Dedifferentiated amniotic fluid mesenchymal stem cell (primary cell): Measurements from ENCODE around the gene NT5DC1.
"Not testable (repeated sequence)": the region's sequence is repeated elsewhere in the genome, so short reads cannot be mapped to it uniquely, and the experiment has no call there.

ENCODE experiments used
- DNase-seq: peaks from one replicate; pipeline ENCODE4 v3.0.0-alpha.2; 2016; ENCODE audit errors: extremely low spot score

NT5DC1 gene

DNA sequence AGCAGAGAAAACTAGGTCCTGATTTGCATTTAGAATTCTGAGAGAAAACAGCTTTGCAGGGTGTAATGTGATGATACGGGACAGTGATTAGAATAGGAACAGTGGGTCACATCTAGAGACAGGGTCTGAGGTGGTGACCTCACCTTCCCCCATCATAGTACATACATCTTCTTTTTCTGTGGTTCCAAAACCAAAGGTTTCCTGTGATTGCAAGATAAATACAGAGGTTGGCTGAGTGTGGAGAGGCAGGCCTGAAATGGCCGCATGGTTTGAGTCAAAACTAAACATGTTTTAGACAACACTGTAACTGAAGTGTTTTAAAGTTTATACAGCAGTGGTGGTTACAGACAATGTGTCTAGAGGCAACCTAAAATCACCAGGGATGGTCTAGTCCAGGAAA, 10.4 kb upstream of the NT5DC1 start:
- DNase-seq, result no peak

DNA sequence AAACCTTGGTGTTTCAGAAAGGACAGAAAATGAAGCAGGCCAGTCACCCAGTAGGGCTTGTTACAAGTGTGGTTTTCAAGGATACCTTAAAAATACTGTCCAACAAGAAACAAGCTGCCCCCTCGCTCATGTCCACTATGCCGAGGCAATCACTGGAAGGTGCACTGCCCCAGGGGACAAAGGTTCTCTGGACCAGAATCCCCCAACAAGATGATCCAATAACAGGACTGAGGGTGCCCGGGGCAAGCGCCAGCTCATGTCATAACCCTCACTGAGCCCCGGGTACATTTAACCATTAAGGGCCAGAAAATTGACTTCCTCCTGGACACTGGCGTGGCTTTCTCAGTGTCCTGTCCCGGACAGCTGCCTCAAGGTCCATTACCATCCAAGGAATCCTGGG, 6.6 kb upstream of the NT5DC1 start:
- no peak for DNase-seq

DNA sequence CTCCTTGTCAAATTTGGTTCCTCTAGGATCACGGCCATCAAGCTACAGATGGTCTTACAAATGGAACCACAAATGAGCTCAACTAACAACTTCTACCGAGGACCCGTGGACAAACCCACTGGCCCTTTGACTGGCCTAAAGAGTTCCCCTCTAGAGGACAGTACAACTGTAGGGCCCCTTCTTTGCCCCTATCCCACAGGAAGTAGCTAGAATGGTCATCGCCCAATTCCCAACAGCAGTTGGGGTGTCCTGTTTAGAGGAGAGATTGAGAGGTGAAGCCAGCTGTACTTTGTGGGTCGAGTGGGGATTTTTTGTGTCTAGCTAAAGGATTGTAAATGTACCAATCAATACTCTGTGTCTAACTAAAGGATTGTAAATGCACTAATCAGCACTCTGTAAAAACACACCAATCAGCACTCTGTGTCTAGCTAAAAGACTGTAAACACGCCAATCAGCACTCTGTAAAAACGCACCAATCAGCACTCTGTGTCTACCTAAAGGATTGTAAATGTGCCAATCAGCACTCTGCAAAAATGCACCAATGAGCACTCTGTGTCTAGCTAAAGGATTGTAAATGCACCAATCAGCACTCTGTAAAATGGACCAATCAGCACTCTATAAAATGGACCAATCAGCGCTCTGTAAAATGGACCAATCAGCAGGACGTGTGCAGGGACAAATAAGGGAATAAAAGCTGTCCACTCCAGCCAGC, 4.4 kb upstream of the NT5DC1 start:
- not testable (repeated sequence) for DNase-seq

DNA sequence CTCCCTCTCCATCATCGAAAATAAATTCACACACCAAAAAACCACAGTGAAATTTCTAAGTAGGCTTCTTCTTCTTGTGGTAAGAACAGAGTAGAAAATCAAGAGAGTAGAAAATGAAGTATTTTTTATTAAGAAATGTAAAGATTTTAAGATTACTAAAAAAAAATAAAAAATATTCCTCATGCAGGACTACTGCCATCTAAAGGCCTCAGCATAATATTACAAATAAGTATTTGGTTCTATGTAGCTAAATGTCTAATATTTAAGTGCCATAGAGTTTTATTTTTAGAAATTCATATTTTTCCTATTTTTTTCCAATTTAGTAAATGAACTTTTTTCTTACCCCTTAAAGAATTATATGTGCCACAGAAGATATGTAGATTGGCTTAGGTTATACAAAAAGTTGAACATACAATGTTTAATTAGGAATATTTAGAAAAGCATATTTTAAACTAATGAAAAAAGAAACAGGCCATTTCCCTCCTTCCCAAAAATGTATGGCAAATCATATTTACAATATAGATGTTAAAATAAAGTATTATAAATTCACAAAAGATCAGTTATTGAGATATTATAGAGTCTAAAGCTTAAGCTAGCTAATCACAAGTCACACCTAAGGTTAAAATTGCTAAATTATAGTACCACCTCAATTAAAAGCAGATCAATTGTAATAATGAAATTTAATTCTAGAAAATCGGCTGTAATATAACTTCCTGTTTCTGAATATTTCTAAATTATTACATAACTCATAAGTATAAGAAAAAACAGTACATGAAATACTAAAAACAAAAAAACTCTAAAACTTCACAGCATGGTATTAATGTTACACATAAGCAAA, 3.5 kb upstream of the NT5DC1 start:
- DNase-seq, result peak; percentile 49

DNA sequence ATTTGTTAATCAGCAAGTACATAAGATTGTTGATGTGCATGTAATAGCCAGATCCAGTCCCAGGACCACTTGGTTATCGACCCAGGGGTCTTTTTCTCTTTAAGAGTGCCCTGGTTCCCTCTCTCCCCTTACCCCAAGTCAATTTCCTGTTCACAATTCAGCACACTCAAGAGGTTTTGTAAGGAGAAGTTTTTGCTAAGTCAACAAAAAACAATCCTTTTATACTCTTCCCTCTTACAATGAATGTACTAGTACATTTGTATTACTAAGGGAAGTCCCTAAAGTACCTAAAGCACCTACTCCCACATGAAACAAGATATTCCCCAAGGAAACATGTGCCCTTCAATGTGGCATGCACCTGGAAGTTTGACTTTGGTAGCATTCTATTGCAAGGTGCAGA, 1.6 kb upstream of the NT5DC1 start:
- DNase-seq, result no peak

DNA sequence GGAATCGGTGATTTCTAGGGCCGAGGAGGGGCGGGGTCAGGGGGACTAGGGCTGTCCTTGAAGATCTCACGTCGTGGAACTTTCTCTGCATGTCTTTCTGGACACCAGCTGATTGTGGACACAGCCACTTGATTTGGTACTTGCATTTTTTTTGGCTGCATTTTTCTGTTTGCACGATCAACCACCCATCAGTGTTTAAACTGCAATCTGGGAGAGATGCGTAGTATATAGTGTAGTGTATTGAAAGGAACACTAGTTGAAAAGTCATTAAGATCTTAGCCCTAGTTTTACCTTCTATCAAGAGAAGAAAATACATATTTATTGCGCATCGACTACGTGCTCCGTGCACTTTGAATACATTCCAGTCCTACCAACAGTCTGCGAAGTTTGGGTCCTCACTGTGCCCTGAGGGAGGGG, 657 bp downstream of the NT5DC1 start:
- no peak for DNase-seq

DNA sequence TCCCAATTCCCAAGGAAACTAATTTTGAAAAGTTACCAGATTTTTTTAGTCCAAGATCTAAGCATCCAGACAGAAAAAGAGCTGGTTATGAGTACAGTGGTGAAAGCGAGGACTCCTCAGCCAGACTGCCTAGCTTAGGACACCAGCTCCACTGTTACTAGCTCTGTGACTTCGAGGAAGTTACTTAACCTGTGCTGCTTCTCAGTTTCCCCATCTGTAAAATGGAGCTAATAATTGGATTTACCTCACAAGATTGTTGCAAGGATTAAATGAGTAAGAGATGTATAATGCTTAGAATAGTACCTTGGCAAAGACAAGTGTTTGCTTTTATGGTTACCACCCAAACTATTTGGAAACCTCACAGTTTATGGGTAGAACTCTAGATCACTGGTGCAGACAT, 1.1 kb downstream of the NT5DC1 start:
- DNase-seq, result no peak

DNA sequence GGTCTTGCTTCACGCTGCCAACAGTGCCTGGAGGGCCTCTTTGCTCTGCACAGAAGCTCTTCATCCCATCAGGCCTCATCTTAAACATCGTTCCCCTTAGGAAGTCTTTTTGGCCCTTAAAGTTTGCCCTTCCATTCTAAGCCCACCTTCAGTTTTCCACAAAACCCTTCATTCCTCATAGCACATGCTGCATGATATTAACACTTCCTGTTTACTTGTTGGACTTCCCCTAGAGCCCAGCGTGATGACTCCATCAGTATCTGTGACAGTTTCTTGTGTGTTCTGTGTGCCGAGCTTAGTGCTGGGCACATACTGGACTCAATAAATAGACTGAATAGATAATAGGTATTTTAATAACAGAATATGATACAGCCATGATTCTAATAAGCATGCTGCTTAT, 2.2 kb downstream of the NT5DC1 start:
- no peak for DNase-seq

DNA sequence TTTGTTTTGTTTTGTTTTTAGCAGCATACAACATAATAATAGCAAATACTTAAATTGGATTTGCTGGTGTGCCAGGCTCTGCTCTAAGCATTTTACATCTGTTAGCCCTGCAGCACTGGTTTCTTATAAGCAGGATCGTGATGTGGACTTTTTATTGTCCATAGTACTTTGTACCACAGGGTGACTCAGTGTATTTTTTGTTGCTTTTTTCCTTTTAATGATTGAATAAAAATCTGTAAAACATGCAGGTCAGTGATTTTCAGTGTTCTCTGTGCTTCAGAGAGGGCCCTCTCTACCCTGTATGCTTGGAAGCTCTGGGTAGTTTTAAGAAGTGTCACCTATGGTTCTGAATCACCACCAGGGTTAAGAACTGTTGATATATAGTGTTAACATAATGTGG, 4.0 kb downstream of the NT5DC1 start:
- DNase-seq, result no peak

DNA sequence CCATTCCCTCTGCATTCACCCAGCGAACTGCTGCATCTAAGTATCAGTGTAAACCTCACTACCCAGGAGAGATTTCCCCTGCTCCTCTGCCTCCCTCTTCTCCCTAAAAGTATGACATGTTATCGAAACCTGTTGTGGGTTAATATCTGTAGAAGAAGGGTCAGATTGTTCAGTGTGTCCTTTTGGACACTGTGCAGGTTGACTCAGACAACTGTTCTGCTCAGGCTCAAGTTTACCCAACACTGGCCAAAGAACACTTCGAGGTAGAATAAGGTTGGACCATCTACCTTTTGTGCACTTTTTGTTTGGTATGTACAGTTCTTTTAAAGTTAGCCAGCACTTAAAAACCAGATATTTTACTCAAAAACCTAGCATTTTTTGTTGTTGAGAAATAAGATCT, 4.6 kb downstream of the NT5DC1 start:
- DNase-seq, result no peak

DNA sequence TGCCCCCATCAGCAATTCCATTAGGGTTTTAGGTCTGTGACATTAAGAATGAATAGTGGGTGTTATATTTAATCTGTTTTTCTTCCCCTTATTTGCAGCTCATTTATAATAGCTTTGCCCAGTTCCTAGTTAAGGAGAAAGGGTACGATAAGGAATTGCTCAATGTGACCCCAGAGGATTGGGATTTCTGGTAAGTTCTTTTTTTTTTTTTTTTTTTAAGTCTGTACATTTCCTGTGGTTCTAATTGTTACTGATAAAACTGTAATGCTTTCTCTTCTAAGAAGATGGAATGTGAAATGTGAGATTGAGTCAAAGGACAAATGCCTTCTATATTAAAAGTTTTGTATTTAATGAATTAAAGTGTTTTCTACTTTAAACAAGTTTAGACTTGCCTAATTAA, 5.5 kb downstream of the NT5DC1 start:
- no peak for DNase-seq

DNA sequence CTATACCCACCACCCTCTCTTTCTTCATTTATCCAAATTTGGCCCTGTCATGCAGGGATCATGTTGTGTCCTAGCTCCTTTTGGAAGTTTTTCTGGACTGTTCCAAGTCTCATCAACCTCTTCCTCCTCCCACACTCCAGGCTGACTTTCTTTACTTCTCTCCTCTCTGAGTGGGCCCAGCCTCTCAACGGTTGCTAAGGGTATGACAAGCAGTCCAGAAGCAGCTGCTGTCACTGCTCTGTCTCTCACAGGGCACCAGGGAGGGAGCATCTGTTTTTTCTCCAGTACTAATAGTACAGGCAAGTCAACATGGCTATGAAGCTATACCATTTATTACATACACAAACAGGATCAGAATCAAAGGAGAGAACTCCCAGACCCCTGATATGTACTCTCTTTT, 8.2 kb downstream of the NT5DC1 start:
- no peak for DNase-seq

DNA sequence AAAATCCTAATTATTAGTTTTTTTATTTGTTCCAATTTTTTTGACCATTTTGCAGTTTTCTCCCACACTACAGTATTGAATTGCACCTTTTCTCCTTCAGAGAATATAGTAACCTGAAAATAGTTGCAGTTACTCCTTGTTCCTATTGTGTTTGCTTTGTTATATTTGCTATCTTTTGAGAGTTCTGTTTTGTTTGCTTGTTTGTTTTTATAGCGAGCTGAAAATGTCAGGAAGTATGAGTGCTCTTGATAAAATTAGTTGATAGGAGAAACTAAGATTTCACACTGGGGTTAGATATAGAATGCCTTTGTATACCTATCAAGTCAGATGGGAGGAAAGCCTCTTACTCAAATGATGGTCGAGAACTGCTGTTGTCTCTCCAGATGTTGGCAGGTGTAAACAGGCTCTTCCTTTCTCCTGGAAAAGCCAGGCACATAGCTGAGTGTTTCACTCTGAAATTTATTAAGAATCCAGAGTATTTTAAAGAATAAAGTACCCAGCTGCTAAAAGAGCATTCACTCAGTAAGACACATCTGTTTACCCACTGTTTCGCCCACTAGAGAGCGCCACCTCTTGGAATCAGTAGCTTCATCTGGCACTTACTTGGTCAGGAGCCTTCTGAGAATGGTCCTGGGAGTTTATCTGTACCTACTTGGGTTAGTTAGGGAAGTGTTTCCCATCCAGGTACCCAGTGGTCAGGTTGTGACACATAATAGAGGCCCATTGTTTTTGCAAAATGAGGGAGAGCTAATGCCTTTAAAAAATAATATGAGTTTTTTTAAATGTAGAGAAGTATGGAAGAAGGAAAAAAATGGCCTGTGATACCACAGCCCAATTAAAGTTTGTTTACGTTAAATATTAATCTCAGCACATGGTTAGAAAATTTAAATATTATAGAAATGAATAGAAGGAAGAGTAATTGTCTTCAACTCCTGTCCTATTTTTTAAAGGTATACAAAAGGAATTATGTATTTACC, 11.2 kb downstream of the NT5DC1 start:
- no peak for DNase-seq

DNA sequence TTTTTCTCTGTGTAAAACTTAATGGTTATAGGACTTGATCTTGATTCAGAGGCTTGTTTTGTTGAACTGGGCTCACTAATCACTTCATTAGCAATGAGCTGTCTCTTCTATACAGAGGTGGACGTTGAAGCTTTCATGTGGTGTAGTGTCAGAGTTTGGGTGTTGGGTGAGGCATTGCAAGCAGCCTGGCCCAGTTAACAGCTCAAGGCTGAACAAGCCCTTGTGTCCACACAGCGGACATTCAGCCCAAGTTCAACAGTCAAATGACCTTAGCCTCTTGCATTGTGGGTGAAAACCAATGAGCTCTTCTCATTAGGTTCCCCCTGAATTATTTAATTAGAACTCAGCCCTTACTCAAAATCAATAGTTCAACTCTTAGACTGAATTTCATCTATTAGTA, 12.7 kb downstream of the NT5DC1 start:
- DNase-seq, result no peak

DNA sequence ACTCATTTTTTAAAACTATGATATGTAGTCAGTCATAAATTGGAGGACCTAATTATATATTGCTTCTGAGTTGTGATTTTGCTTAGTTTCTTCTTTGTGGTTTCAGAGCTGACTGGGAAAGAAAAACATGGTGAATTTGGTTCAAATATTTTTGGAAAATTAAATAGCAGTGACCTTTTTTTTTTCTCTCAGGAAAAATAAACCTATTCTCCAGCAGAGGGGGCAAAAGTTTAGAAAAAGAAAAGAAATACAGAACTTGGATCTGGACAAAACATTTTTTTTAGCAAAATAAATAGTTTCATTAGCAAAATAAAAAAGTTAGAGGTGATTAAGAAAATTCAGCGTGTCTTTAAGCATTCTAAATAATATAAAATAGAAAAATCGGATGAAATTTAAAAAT, 15.1 kb downstream of the NT5DC1 start:
- DNase-seq, result no peak

DNA sequence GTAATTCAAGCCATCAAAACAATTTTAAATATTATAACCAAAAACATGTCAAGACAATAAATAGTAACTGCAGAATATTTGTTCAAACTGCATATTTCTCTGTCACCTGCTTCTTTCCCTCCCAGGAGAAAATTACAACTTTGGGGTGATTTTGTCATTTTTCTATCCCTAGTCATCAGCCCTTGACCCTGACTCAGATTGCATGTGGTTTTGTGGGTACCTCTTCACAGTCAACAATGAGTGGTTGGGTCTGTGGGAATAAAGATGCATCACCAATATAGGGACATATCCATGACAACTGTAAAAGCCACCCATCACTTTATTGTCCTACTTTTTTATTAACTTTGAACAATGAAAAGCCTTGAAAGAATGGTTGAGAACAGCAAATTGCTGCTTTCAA, 18.0 kb downstream of the NT5DC1 start:
- DNase-seq, result no peak

DNA sequence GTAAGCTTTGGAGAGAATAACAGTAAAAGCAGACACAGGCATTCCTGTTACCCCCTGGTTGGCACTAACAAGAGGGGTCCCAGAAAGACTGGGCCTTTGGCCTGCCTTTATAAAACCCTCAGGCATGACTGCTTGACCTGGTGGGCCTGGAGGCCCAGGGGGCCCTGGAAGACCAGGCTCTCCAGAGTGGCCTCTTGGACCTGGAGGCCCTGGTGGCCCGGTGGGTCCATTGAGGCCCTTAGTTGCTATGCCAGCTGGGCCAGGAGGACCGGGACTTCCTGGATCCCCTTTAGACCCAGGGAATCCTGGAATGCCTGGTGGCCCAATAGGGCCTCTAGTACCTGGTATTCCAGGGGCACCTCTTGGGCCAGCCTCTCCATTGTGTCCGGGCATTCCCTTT, 19.8 kb downstream of the NT5DC1 start:
- no peak for DNase-seq

DNA sequence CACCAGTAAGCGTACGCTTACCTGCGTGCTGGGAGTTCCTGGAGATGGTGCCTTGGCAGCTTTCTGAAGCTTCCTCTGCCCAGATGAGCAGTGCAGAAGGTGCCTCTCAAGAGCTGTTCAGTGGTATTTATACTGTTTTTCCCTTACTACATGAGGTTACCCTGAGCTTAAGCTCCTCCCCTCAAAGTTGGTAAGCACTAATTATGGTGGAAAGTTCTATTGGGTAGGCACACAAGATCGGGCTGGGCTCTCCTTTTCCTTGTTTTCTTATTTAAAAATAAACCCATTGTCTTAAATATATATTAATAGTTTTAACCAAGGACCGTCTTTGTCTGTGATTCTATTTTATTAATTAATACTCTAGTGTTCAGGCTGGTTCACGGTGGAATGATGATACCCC, 25.4 kb downstream of the NT5DC1 start, which contains the start of gene COL10A1:
TSS of gene COL10A1 (minus strand) at position 101 of the 400 bp plus-strand sequence. CDS start 640 bp downstream, outside the sequence.
- no peak for DNase-seq

DNA sequence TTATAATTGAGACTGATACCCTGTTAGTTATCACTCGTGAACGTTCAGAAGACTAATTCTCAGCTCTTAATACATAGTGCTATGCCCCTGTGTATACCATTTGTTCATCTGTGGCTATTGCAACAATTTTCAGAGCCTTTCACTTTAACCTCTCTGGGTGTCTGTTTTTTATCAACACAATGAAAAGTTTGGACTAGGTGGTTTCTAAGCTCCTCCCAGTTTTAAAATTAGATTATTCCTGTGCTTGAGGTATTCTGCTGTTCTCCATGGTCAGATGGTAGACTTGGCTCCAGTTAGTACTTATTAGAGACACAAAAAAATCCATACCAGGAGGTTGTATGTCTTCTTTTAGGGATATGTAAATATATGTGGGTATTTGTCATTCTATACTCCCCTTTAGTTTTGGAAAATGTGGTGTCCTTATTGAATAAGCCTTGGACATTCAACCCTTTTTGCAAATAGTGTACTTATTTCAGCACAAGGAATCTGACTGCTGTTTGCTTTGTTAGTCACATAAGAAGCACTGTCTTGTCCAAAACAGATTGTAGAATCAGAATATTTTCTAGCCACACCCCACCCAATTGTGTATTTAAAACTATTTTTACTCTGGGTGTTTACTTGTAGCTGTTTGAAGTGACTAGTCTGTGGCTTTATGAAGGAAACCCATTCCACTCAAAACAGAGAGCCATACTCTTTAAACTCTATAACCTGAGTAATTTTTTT, 27.3 kb downstream of the NT5DC1 start:
- DNase-seq, result peak; percentile 30

DNA sequence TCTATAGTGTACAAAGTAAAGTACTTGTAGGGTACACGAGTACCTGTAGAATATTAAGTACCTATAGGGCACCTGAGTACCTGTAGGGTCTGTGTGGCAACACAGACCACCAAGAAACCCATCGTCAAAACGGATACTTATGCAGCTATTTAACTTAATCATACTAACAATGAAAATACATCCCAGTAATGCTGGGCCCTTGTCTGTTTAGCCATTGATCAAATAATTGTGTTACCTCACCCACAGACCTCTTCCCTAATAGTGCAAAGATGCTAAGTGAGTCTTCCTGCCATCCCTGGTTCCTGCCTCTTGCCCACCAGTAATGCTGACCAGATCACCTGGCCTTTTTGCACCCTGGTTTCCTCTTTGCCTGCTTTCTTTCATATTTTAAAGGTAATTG, 32.8 kb downstream of the NT5DC1 start:
- no peak for DNase-seq

DNA sequence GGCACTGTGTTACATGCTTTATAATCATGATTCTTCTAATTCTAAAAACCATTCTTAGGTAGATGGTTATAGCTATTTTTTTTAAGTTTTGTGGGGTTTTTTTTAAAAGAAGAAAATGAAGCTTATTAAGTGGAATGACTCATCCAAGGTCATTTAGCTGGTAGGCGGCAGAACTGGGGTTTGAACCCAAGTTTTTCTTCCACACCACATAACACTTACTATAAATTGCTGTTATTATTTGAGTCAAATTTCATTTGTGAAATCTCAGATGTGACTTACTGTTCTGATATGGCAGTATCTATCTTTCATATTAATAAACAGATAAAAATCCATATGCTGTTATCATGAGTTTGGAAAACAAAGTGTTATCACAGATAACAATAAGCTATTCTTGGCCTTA, 35.7 kb downstream of the NT5DC1 start:
- DNase-seq, result no peak
